Panc1 (cell line): ENCODE results near the gene LENEP. TPM values are rescaled to one million over a fixed set of nuclear protein-coding genes. Genes with fewer than 3 reads are reported as not detected.
A peak's percentile ranks its signal among the peaks of the same experiment; 100 is the strongest.

Experiments used
- ATAC-seq: fragments of 200-7000 bp; cut with Tn5 transposase; 2 replicates; pipeline ENCODE4 v1.9.1; 2020; ENCODE audit warnings: mild to moderate bottlenecking, moderate library complexity
- BruUV-seq: library from RNA; stranded (reverse); fragments of 400-500 nt; replicated peaks from 2 replicates; lab custom pipeline; 2021; lab: Mats Ljungman, UMichigan
- CTCF ChIA-PET: fragments of 300-600 bp; sonication (Branson Sonifier 250); formaldehyde crosslinking; loops from one replicate; lab custom pipeline; 2022; ENCODE audit warnings: antibody characterized with exemption; lab: Charles Lee
- POLR2A ChIA-PET: fragments of 300-600 bp; sonication (Branson Sonifier 250); formaldehyde crosslinking; loops from one replicate; lab custom pipeline; 2022; ENCODE audit warnings: antibody characterized with exemption; lab: Charles Lee
- DNase-seq: peaks from one replicate; pipeline ENCODE4 v3.0.0-alpha.2; 2010; ENCODE audit warnings: low read depth, low spot score
- H3K27ac ChIP-seq: 2 replicates; pipeline ENCODE4 v1.5.1; 2011; ENCODE audit warnings: mild to moderate bottlenecking, low read length, inconsistent platforms
- H3K27me3 ChIP-seq: fragments of 200-500 bp; sonication (Bioruptor generic); 2 replicates; pipeline ENCODE4 v1.6.0; 2014; ENCODE audit warnings: low read length, inconsistent platforms; ENCODE audit not compliant: control insufficient read depth, insufficient read depth
- H3K36me3 ChIP-seq: fragments of 200-500 bp; sonication (Bioruptor generic); 2 replicates; pipeline ENCODE4 v1.5.1; 2014; ENCODE audit warnings: inconsistent platforms, mild to moderate bottlenecking, low read length, moderate library complexity; ENCODE audit not compliant: control insufficient read depth, insufficient read depth
- H3K4me1 ChIP-seq: 2 replicates; pipeline ENCODE4 v1.5.1; 2011; ENCODE audit warnings: inconsistent platforms, mild to moderate bottlenecking, low read length, moderate library complexity; ENCODE audit not compliant: control insufficient read depth, insufficient read depth
- H3K4me3 ChIP-seq, 2 experiments: 2 replicates each; pipeline ENCODE4 v1.5.1; 2011 to 2012; ENCODE audit warnings: low read depth in 2 of 2, low read length in 2 of 2, mild to moderate bottlenecking in 2 of 2, inconsistent platforms in 1 of 2, moderate library complexity in 1 of 2
- H3K9me3 ChIP-seq: fragments of 200-500 bp; sonication (Bioruptor generic); 2 replicates; pipeline ENCODE4 v1.5.1; 2014; ENCODE audit warnings: low read depth, mild to moderate bottlenecking, inconsistent platforms, low read length, moderate library complexity; ENCODE audit not compliant: control insufficient read depth, insufficient read depth
- CTCF ChIP-seq: fragments of 450-650 bp; IDR thresholded peaks from 2 replicates; pipeline ENCODE4 v1.5.1; 2017; ENCODE audit warnings: mild to moderate bottlenecking
- POLR2AphosphoS5 ChIP-seq: IDR thresholded peaks from 2 replicates; pipeline ENCODE4 v1.6.1; 2012; ENCODE audit warnings: mild to moderate bottlenecking, low read depth, low read length, moderate library complexity
- REST ChIP-seq, 2 experiments: IDR thresholded peaks; 2 replicates each; pipeline ENCODE4 v1.6.1; 2011 to 2012; ENCODE audit warnings: low read depth in 2 of 2, control low read depth in 1 of 2, low read length in 1 of 2, mild to moderate bottlenecking in 1 of 2, moderate library complexity in 1 of 2; ENCODE audit not compliant: insufficient read depth in 1 of 2
- SIN3A ChIP-seq: IDR thresholded peaks from 2 replicates; pipeline ENCODE4 v1.6.1; 2012; ENCODE audit warnings: low read depth, mild to moderate bottlenecking, low read length, moderate library complexity, borderline replicate concordance; ENCODE audit not compliant: insufficient read depth
- TCF7L2 ChIP-seq: IDR thresholded peaks from 2 replicates; pipeline ENCODE4 v1.6.1; 2011; ENCODE audit warnings: mild to moderate bottlenecking, low read depth, low read length, inconsistent platforms
- in situ Hi-C: cut with HindIII; loops from 2 replicates; pipeline ENCODE4 v1.10.0; 2016; ENCODE audit warnings: low sequenced_read_pairs, low pct_unique_long_range_greater_than_20kb
- intact Hi-C: fragments of 100-400 bp; cut with micrococcal nuclease; formaldehyde crosslinking; loops from one replicate; pipeline ENCODE4 v1.10.0; 2022; ENCODE audit not compliant: unreplicated experiment
- total RNA-seq: library from RNA; stranded (reverse); gene quantifications from one replicate; pipeline ENCODE4 v1.2.1, GENCODE V29; 2021; ENCODE audit not compliant: unreplicated experiment

LENEP gene
- total RNA-seq, 1 experiment from 2014 or later = 0.67 TPM

DNA sequence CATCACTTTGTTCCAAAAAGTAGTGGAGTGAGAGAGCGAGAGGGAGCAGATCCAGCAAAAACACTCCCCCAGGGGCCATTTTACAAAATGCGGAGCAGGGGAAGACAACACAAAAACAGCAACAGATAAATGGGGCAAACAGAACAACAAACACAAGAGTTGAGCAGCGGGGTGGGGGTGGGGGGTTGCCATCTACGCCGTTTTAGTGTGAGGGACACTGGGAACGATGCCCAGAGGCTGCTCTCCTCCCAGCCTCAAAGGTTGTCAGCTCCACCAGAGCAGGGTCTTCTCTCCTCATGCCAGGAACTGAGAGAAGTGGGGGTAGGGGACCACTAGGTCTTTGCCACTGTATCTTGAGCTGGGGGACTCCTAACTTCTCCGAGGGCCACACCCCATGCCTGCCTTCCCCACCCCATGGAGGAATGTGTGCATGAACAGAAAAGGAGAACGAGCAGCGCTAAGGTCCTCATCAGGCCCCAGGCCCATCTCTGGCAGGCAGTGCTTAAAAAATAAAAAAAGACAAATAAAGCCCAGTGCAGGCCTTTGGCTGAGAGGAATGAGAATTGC lies 36.2 kb upstream of the LENEP start:
- no peaks in the 10 kb centered on the region for H3K27me3 ChIP-seq
- H3K4me1 ChIP-seq = peaks cover 32% of the 10 kb centered on the region
- ChIA-PET POLR2A (no interaction called here), CTCF (no interaction called here)
- DNase-seq = no peak
- in situ Hi-C loops = no loop called here
- intact Hi-C loops = loop anchor here (2.0 to 10.0 kb wide), 2 partner anchors 104 to 392 kb away; partner anchors contain the start of gene CHRNB2
- H3K36me3 ChIP-seq = peaks cover 3% of the 10 kb centered on the region; the same call in 1 of the 2 replicates
- TF ChIP-seq SIN3A (no peak), REST (IDR thresholded peaks at IDR 0.05; ENCODE audit: insufficient read depth in 1 of 2, low read depth in 2 of 2, low read length in 1 of 2) (no peak), CTCF (no peak), POLR2AphosphoS5 (no peak)
- ATAC-seq = no peak
- BruUV-seq = TSS peak; percentile 31
- peak overlapping the region in 1 of 2 experiments; percentile 93; a peak in 2 of 4 replicates for H3K4me3 ChIP-seq
- H3K9me3 ChIP-seq = no peaks in the 10 kb centered on the region
- peak overlapping the region; percentile 83 for H3K27ac ChIP-seq

DNA sequence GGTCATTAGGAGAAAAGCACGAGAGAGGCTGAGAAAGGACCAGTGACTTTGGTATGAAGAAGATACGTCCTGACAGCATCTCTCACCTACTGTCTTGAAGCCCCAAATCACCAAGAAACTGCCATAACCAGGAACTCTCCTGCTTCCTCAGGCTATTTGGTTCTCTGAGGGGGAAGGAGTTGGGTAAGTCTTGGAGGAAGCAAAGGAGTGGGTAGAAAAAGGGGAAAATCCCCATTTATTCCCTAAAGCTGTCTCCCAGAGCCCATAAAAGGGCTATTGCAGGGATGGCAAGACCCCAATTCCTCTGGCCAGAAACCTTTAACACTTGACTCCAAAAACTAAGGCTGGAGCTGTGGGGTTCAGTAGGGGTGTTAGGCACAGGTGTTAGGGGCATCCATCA lies 35.4 kb upstream of the LENEP start:
- no peak for DNase-seq
- Histone ChIP-seq H3K27ac (no peak overlapping the region), H3K4me3 (no peak overlapping the region), H3K27me3 (no peaks in the 10 kb centered on the region), H3K9me3 (no peaks in the 10 kb centered on the region), H3K36me3 (peaks cover 8% of the 10 kb centered on the region; the same call in 1 of the 2 replicates), H3K4me1 (peaks cover 40% of the 10 kb centered on the region)
- CTCF ChIA-PET = interaction anchor here (0.5 kb wide), 1 partner anchor 125 kb away, joined by 6 read pairs; no protein-coding TSS in a partner anchor
- POLR2A ChIA-PET = no interaction called here
- in situ Hi-C loops = no loop called here
- BruUV-seq = no TSS peak
- ATAC-seq = no peak
- TF ChIP-seq TCF7L2 (no peak), CTCF (no peak), SIN3A (no peak), REST (IDR thresholded peaks at IDR 0.05; ENCODE audit: insufficient read depth in 1 of 2, low read depth in 2 of 2, low read length in 1 of 2) (no peak)
- intact Hi-C loops = loop anchor here (10.0 kb wide), 1 partner anchor 393 kb away; the partner anchor contains the start of gene CHRNB2
